ENCODE measurements around the gene SNX30.

DNA sequence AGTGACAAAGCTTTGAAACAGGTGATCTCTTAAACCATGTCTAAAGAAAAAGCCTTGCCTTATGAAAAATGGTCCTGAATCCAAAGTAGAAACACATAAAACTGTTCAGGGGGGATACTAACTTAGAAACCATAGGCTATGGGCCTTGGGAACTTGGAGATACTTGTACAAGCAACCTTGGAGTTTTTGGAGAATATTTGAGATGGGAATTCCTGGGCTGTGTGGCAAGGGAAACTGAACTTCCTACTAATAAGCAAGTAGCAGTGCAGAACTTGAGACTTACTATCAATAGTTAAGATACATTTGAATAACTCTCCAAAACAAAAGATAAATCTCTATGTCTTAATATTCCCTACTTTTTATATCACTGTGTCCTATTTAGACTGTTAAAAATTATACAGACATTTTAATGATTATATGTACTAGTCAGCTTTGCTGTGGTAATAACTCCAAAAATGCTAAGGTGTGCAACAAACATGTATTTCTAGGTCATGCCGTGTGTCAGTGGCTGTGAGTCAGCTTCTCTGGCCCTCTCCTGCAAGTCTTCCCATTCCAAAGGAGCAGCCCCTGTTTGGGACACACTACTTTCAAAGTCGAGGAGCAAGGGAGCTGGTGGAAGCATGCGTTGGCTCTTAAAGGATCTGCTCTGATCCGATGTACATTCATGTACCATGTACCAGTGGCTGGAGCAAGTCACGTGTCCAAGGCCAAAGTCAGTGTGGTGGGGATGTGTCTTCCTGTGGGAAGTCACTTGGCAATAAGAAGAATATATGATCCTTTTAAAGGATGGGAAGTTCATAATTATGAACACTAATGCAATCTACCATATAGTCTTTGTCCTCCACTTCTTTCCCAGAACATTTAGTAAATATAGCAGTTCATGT lies 39.6 kb downstream of the SNX30 start:
- TF ChIP-seq, protein P1, sequence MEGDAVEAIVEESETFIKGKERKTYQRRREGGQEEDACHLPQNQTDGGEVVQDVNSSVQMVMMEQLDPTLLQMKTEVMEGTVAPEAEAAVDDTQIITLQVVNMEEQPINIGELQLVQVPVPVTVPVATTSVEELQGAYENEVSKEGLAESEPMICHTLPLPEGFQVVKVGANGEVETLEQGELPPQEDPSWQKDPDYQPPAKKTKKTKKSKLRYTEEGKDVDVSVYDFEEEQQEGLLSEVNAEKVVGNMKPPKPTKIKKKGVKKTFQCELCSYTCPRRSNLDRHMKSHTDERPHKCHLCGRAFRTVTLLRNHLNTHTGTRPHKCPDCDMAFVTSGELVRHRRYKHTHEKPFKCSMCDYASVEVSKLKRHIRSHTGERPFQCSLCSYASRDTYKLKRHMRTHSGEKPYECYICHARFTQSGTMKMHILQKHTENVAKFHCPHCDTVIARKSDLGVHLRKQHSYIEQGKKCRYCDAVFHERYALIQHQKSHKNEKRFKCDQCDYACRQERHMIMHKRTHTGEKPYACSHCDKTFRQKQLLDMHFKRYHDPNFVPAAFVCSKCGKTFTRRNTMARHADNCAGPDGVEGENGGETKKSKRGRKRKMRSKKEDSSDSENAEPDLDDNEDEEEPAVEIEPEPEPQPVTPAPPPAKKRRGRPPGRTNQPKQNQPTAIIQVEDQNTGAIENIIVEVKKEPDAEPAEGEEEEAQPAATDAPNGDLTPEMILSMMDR (IDR thresholded peaks at IDR 0.05), result no peak
- TF ChIP-seq POLR2A (IDR thresholded peaks at IDR 0.05), result no peak

All from esophagus squamous epithelium (tissue), 4 donors.